ENCODE data around the gene IGFL2.

DNA sequence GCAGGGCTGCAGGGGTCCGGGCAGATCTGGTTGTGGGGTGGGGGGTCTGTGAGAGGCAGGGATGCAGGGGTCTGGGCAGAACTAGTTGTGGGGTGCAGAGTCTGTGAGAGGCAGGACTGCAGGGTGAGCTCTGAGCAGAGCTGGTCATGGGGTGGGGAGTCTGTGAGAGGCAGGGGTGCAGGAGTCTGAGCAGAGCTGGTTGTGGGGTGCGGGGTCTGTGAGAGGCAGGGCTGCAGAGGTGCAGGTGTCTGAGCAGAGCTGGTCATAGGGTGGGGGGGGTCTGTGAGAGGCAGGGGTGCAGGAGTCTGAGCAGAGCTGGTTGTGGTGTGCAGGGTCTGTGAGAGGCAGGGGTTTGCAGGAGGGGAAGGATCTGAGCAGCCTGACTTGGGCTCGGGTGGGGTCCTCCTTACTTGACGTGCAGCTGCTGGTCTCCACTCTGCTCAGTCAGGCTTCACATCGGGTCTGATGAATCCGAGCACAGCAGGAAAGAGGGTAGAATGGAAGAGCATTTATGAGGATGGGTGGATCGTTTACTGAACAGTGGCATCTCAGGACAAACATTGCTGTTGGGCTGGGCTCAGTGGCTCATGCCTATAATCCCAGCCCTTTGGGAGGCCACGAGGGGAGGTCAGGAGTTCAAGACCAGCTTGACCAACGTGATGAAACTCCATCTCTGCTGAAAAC, 31.2 kb downstream of the IGFL2 start:
- no peak for TF ChIP-seq TAF1 (conservative IDR thresholded peaks at IDR 0.05)
- TF ChIP-seq, protein P1, sequence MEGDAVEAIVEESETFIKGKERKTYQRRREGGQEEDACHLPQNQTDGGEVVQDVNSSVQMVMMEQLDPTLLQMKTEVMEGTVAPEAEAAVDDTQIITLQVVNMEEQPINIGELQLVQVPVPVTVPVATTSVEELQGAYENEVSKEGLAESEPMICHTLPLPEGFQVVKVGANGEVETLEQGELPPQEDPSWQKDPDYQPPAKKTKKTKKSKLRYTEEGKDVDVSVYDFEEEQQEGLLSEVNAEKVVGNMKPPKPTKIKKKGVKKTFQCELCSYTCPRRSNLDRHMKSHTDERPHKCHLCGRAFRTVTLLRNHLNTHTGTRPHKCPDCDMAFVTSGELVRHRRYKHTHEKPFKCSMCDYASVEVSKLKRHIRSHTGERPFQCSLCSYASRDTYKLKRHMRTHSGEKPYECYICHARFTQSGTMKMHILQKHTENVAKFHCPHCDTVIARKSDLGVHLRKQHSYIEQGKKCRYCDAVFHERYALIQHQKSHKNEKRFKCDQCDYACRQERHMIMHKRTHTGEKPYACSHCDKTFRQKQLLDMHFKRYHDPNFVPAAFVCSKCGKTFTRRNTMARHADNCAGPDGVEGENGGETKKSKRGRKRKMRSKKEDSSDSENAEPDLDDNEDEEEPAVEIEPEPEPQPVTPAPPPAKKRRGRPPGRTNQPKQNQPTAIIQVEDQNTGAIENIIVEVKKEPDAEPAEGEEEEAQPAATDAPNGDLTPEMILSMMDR (IDR thresholded peaks at IDR 0.05; ENCODE audit: low read depth, low read length, missing input control): no peak
- no peak for TF ChIP-seq GABPA (IDR thresholded peaks at IDR 0.05 in 1 of 2, conservative IDR thresholded peaks at IDR 0.05 in 1 of 2)
- no peak for TF ChIP-seq RAD21 (IDR thresholded peaks at IDR 0.05)
- no peak for TF ChIP-seq YY1 (IDR thresholded peaks at IDR 0.05)
- TF ChIP-seq, protein P2, sequence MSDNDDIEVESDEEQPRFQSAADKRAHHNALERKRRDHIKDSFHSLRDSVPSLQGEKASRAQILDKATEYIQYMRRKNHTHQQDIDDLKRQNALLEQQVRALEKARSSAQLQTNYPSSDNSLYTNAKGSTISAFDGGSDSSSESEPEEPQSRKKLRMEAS (IDR thresholded peaks at IDR 0.05): no peak
- no peak for TF ChIP-seq FOXA1 (IDR thresholded peaks at IDR 0.05)
- no peak for TF ChIP-seq SP1 (IDR thresholded peaks at IDR 0.05)
